Measurements from ENCODE around the gene POLR3GL. TPM values are rescaled to one million over a fixed set of nuclear protein-coding genes. Genes with fewer than 3 reads are reported as not detected.
"Not testable (repeated sequence)": the region's sequence is repeated elsewhere in the genome, so short reads cannot be mapped to it uniquely, and the experiment has no call there.

The POLR3GL gene
- polyA plus RNA-seq, 1 donor (not counting 4 experiments of a cell fraction or from before 2014, with no cell fraction given), result 14.0 TPM

- no peak for TF ChIP-seq EZH2 (IDR thresholded peaks at IDR 0.05; ENCODE audit: low read length)
- no peak for TF ChIP-seq CTCF (optimal IDR thresholded peaks at IDR 0.05 in 1 of 3, IDR thresholded peaks at IDR 0.05 in 1 of 3, conservative IDR thresholded peaks at IDR 0.05 in 1 of 3; ENCODE audit: extremely low read depth in 1 of 3, insufficient read depth in 2 of 3, low read length in 3 of 3)
Measured at GRCh38 chr1:146021622-146022402, 57.3 kb downstream of the POLR3GL start, which contains the start of gene HJV. Gene HJV (minus strand): TSS chr1:146021735. CDS start chr1:146020231, 1,504 bp downstream.

GRCh38 chr1:146022403-146023127, 58.1 kb downstream of the POLR3GL start:
- no peak overlapping the region for H2AFZ ChIP-seq (ENCODE audit: control insufficient read depth, low read length)
- peaks cover 46% of the 10 kb centered on the region for H3K27me3 ChIP-seq (ENCODE audit: control insufficient read depth, extremely low read depth, insufficient read depth, low read length)
- H3K27ac ChIP-seq (ENCODE audit: control insufficient read depth, insufficient read depth, low read length), result no peak overlapping the region
- H3K9me3 ChIP-seq (ENCODE audit: control insufficient read depth, low read depth, low read length), result no peaks in the 10 kb centered on the region
- dilution Hi-C loops (cut with MboI; ENCODE audit: extremely low pct_ligation_motif_present, low sequenced_read_pairs), result no loop called here
- no peak overlapping the region for H3K4me3 ChIP-seq (ENCODE audit: control insufficient read depth in 2 of 3, extremely low read depth in 1 of 3, insufficient read depth in 2 of 3, low read depth in 1 of 3, low read length in 3 of 3)
- no peaks in the 10 kb centered on the region for H3K4me1 ChIP-seq (ENCODE audit: control insufficient read depth, extremely low read depth, insufficient read depth, low read length)
- no peak for DNase-seq (ENCODE audit: low read depth, low spot score)
- TF ChIP-seq EZH2 (IDR thresholded peaks at IDR 0.05; ENCODE audit: low read length), result no peak
- TF ChIP-seq CTCF (optimal IDR thresholded peaks at IDR 0.05 in 1 of 3, IDR thresholded peaks at IDR 0.05 in 1 of 3, conservative IDR thresholded peaks at IDR 0.05 in 1 of 3; ENCODE audit: extremely low read depth in 1 of 3, insufficient read depth in 2 of 3, low read length in 3 of 3), result no peak
- no peak overlapping the region for H3K9ac ChIP-seq (ENCODE audit: control insufficient read depth, extremely low read depth, insufficient read depth, low read length)
- no peak overlapping the region for H3K4me2 ChIP-seq (ENCODE audit: control insufficient read depth, extremely low read depth, insufficient read depth, low read depth, low read length)
- H4K20me1 ChIP-seq (ENCODE audit: control insufficient read depth, extremely low read depth, insufficient read depth, low read length), result no peaks in the 10 kb centered on the region
- no peaks in the 10 kb centered on the region for H3K79me2 ChIP-seq (ENCODE audit: control insufficient read depth, insufficient read depth, low read length)
- no peaks in the 10 kb centered on the region for H3K36me3 ChIP-seq (ENCODE audit: control insufficient read depth in 2 of 2, extremely low read depth in 1 of 2, insufficient read depth in 2 of 2, low read length in 2 of 2)
- no peak for FAIRE-seq
- H3K9me1 ChIP-seq (ENCODE audit: control insufficient read depth, extremely low read depth, insufficient read depth, low read length), result no peaks in the 10 kb centered on the region

More at GRCh38 chr1:146021622-146022402, 57.3 kb downstream of the POLR3GL start, which contains the start of gene HJV:
- Histone ChIP-seq H3K27me3 (ENCODE audit: control insufficient read depth, extremely low read depth, insufficient read depth, low read length) (peaks cover 46% of the 10 kb centered on the region), H3K36me3 (ENCODE audit: control insufficient read depth in 2 of 2, extremely low read depth in 1 of 2, insufficient read depth in 2 of 2, low read length in 2 of 2) (no peaks in the 10 kb centered on the region), H3K9ac (ENCODE audit: control insufficient read depth, extremely low read depth, insufficient read depth, low read length) (no peak within 1 kb of the TSS), H4K20me1 (ENCODE audit: control insufficient read depth, extremely low read depth, insufficient read depth, low read length) (no peaks in the 10 kb centered on the region), H3K4me3 (ENCODE audit: control insufficient read depth in 2 of 3, extremely low read depth in 1 of 3, insufficient read depth in 2 of 3, low read depth in 1 of 3, low read length in 3 of 3) (no peak within 1 kb of the TSS), H2AFZ (ENCODE audit: control insufficient read depth, low read length) (no peak within 1 kb of the TSS), H3K79me2 (ENCODE audit: control insufficient read depth, insufficient read depth, low read length) (no peaks in the 10 kb centered on the region), H3K4me2 (ENCODE audit: control insufficient read depth, extremely low read depth, insufficient read depth, low read depth, low read length) (no peak within 1 kb of the TSS), H3K4me1 (ENCODE audit: control insufficient read depth, extremely low read depth, insufficient read depth, low read length) (no peaks in the 10 kb centered on the region), H3K27ac (ENCODE audit: control insufficient read depth, insufficient read depth, low read length) (no peak within 1 kb of the TSS), H3K9me3 (ENCODE audit: control insufficient read depth, low read depth, low read length) (no peaks in the 10 kb centered on the region), H3K9me1 (ENCODE audit: control insufficient read depth, extremely low read depth, insufficient read depth, low read length) (no peaks in the 10 kb centered on the region)
- FAIRE-seq (no peak), DNase-seq (ENCODE audit: low read depth, low spot score) (no peak)
- dilution Hi-C loops (cut with MboI; ENCODE audit: extremely low pct_ligation_motif_present, low sequenced_read_pairs), result no loop called here

- FAIRE-seq; H3K4me1 ChIP-seq (ENCODE audit: control insufficient read depth, extremely low read depth, insufficient read depth, low read length); H3K9ac ChIP-seq (ENCODE audit: control insufficient read depth, extremely low read depth, insufficient read depth, low read length); H3K79me2 ChIP-seq (ENCODE audit: control insufficient read depth, insufficient read depth, low read length); H3K36me3 ChIP-seq (ENCODE audit: control insufficient read depth in 2 of 2, extremely low read depth in 1 of 2, insufficient read depth in 2 of 2, low read length in 2 of 2); H3K4me3 ChIP-seq (ENCODE audit: control insufficient read depth in 2 of 3, extremely low read depth in 1 of 3, insufficient read depth in 2 of 3, low read depth in 1 of 3, low read length in 3 of 3); H3K27ac ChIP-seq (ENCODE audit: control insufficient read depth, insufficient read depth, low read length); H3K9me1 ChIP-seq (ENCODE audit: control insufficient read depth, extremely low read depth, insufficient read depth, low read length); H3K4me2 ChIP-seq (ENCODE audit: control insufficient read depth, extremely low read depth, insufficient read depth, low read depth, low read length); H2AFZ ChIP-seq (ENCODE audit: control insufficient read depth, low read length); DNase-seq (ENCODE audit: low read depth, low spot score); H3K9me3 ChIP-seq (ENCODE audit: control insufficient read depth, low read depth, low read length); H4K20me1 ChIP-seq (ENCODE audit: control insufficient read depth, extremely low read depth, insufficient read depth, low read length); dilution Hi-C loops (cut with MboI; ENCODE audit: extremely low pct_ligation_motif_present, low sequenced_read_pairs): not testable (repeated sequence)
- peaks cover 12% of the 10 kb centered on the region for H3K27me3 ChIP-seq (ENCODE audit: control insufficient read depth, extremely low read depth, insufficient read depth, low read length)
Measured at GRCh38 chr1:146025787-146026495, 61.5 kb downstream of the POLR3GL start.
